Epithelial cell of proximal tubule (primary cell): ENCODE data around the gene BBOX1. TPM values are rescaled to one million over a fixed set of nuclear protein-coding genes. Genes with fewer than 3 reads are reported as not detected.

ENCODE experiments used
- DNase-seq: peaks from one replicate; pipeline ENCODE4 v3.0.0-alpha.2; 2011; ENCODE audit warnings: low read depth
- H3K4me3 ChIP-seq: 2 replicates; pipeline ENCODE4 v1.5.1; 2011; ENCODE audit warnings: low read depth, mild to moderate bottlenecking, low read length
- total RNA-seq: library from RNA; depleted of rRNA; stranded (reverse); fragments of >200 nt; gene quantifications from 2 replicates; pipeline ENCODE4 v1.2.3, GENCODE V29; 2015
- TF ChIP-seq, protein P1 (sequence below): conservative IDR thresholded peaks from 2 replicates; pipeline ENCODE4 v1.5.1; 2012; ENCODE audit warnings: low read depth, mild to moderate bottlenecking, low read length

Gene BBOX1
- total RNA-seq, 1 donor from 2014 or later: not detected

DNA sequence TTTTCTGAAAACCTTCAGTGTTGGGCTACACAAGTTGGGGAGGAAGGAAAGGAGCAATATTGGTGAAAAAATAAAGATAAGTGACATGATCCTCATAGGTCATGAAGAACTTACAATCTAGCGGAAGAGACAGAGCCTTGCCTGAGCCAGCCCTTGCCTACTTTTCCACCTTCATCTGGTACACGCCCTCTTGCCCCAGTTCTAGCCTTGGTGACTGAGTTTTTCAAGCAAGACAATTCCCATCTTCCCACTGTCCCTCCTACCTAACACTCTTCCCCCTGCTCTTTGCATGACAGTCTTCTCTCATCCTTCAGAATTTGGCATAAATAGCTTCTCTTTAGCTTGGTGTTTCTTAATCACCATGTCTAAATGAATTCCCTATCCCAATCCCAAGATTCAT is 42.6 kb downstream of the BBOX1 start:
- no peak for DNase-seq
- TF ChIP-seq, protein P1, sequence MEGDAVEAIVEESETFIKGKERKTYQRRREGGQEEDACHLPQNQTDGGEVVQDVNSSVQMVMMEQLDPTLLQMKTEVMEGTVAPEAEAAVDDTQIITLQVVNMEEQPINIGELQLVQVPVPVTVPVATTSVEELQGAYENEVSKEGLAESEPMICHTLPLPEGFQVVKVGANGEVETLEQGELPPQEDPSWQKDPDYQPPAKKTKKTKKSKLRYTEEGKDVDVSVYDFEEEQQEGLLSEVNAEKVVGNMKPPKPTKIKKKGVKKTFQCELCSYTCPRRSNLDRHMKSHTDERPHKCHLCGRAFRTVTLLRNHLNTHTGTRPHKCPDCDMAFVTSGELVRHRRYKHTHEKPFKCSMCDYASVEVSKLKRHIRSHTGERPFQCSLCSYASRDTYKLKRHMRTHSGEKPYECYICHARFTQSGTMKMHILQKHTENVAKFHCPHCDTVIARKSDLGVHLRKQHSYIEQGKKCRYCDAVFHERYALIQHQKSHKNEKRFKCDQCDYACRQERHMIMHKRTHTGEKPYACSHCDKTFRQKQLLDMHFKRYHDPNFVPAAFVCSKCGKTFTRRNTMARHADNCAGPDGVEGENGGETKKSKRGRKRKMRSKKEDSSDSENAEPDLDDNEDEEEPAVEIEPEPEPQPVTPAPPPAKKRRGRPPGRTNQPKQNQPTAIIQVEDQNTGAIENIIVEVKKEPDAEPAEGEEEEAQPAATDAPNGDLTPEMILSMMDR: no peak
- no peak overlapping the region for H3K4me3 ChIP-seq

DNA sequence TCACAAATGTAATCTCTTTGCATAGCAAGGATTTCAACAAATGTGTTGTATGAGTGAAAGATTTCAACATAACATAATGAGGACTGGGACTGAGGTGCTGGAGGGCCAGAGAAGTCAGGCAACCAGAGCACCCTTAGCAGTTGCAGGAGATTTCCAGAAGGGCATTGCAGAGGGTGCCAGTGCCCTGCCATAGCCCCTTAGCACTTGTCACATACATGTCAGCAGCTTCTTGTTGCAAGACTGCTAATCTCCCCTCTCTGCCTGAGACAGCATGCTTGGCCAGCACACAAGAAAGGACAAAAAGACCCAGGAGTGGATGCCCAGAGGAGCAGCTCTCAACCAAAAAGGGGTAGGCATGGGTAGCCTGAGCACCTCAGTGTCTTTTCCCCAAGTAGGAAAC is 43.2 kb downstream of the BBOX1 start:
- TF ChIP-seq, protein P1: no peak
- H3K4me3 ChIP-seq: no peak overlapping the region
- DNase-seq: no peak

DNA sequence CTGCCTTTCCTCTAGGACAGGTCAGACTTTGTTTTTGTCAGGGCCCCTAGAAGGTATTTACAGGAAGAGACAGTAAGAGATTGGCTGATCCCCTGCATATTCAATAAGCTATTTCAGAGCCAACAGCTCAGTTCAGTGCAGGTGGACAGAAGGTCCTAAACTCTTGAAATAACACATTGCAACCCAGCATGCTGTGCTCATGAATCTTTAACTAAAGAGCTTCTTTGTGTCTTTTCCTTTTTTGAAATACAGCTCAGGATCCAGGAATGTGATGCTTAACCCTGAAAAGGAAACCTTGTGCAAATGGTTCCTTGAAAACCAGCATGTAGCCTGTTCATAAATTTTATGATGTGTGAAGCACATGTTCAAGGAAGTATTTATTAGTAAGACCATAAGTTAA is 43.9 kb downstream of the BBOX1 start:
- no peak overlapping the region for H3K4me3 ChIP-seq
- TF ChIP-seq, protein P1: no peak
- peak; percentile 56 for DNase-seq

DNA sequence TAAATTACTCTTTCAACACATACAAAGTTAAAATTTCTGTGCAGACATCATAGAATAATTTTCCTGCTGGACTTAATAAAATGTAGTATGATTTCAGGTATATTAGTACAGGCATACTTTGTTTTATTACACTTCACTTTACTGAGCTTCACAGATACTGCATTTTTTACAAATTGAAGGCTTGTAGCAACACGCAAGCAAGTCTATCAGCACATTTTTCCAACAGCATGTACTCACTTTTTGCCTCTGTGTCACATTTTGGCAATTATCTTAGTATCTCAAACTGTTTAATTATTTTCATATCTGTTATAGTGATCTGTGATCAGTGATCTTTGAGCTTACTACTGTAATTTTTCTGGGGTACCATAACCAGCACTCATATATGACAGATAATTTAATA is 44.5 kb downstream of the BBOX1 start:
- TF ChIP-seq, protein P1: no peak
- no peak overlapping the region for H3K4me3 ChIP-seq
- no peak for DNase-seq

DNA sequence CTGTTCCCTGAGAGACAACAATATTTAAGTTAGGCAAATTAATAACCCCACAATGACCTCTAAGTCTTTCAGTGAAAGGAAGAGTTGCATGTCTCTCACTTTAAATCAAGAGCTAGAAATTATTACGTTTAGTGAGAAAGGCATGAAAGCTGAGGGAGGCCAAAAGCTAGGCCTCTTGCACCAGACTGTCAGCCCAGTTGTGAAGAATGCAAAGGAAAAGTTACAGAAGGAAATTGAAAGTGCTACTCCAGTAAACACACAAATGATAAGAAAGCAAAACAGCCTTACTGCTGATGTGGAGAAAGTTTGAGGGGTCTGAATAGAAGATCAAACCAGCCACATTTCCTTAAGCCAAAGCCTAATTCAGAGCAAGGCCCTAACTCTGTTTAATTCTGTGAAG is 45.0 kb downstream of the BBOX1 start:
- TF ChIP-seq, protein P1: no peak
- no peak for DNase-seq

DNA sequence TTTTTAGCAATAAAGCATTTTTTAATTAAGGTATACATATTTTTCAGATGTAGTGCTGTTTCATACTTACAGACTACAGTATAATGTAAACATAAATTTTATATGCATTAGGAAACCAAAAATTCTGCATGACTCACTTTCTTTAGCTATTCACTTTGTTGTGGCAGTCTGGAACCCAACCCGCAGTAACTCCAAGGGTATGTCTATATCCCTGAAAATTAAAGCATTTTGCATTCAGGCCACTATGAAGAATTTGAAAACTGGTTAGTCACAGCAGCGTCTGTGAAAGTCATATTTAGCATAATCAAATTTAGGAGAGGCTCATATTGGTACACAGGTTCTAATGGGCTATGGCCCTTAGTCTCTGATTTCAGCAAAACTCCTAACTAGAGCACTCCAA is 46.8 kb downstream of the BBOX1 start:
- TF ChIP-seq, protein P1: no peak
- H3K4me3 ChIP-seq: no peak overlapping the region
- no peak for DNase-seq

More for the DNA sequence above, 45.0 kb downstream of the BBOX1 start:
- no peak overlapping the region for H3K4me3 ChIP-seq

DNA sequence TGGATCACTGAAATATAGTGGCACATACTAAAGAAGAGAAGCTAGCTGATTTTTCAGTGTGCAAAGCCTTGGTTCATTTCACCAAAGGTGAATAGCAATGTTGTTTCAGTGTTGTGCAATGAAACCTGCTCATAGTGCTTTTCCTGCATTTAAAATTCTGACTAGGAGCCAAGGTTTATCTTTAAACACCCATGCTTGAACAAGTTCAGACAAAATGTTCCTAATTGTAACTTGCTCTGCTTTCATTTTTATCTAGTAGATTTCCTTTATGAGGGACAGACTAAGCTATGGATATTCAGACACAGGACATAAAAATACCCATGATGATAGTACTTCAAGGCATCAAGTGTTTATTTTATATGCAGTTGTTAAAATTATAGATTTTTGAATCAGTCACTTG is 47.7 kb downstream of the BBOX1 start:
- H3K4me3 ChIP-seq: no peak overlapping the region
- peak; percentile 54 for DNase-seq
- TF ChIP-seq, protein P1: no peak
